GM10266 (cell line): ENCODE measurements around the gene HPS1.

Experiments
- DNase-seq: peaks from one replicate; pipeline ENCODE4 v3.0.0; 2012; ENCODE audit errors: extremely low spot score
- CTCF ChIP-seq: IDR thresholded peaks from 2 replicates; pipeline ENCODE4 v1.5.1; 2012; ENCODE audit warnings: mild to moderate bottlenecking, low read depth; ENCODE audit not compliant: control insufficient read depth, insufficient read depth; ENCODE audit errors: missing control alignments

HPS1 gene

GRCh38 chr10:98425511-98426352, 21.0 kb downstream of the HPS1 start:
- peak; percentile 64 for DNase-seq
- TF ChIP-seq CTCF, result peak; percentile 73

- DNase-seq, result no peak
- no peak for TF ChIP-seq CTCF
These were observed 22.2 kb downstream of the HPS1 start for GRCh38 chr10:98424295-98425254.

- TF ChIP-seq CTCF, result no peak
- no peak for DNase-seq
These were observed 23.0 kb downstream of the HPS1 start for GRCh38 chr10:98423691-98424120.

GRCh38 chr10:98422182-98422581, 24.6 kb downstream of the HPS1 start:
- no peak for DNase-seq
- no peak for TF ChIP-seq CTCF

- no peak for TF ChIP-seq CTCF
- DNase-seq, result no peak
These were observed 25.9 kb downstream of the HPS1 start for GRCh38 chr10:98420786-98421185.

GRCh38 chr10:98419469-98420261, 27.1 kb downstream of the HPS1 start:
- DNase-seq, result no peak
- TF ChIP-seq CTCF, result no peak
